Common myeloid progenitor, CD34-positive (primary cell): ENCODE data around the gene FAM72C. TPM values are rescaled to one million over a fixed set of nuclear protein-coding genes. Genes with fewer than 3 reads are reported as not detected.
"Not testable (repeated sequence)": the region's sequence is repeated elsewhere in the genome, so short reads cannot be mapped to it uniquely, and the experiment has no call there.

ENCODE experiments used
- CTCF ChIA-PET: fragments of 350-600 bp; sonication (Branson Sonifier 250); formaldehyde crosslinking; loops from one replicate; lab custom pipeline; 2021; ENCODE audit warnings: antibody characterized with exemption; lab: Charles Lee
- POLR2A ChIA-PET: fragments of 350-600 bp; sonication (Branson Sonifier 250); formaldehyde crosslinking; loops from one replicate; lab custom pipeline; 2021; ENCODE audit warnings: antibody characterized with exemption; lab: Charles Lee
- DNase-seq, 3 donors: peaks; one replicate each; pipeline versions ENCODE4 v3.0.0 to v3.0.0-alpha.2; 2013
- H3K27ac ChIP-seq, 2 experiments: 1 replicate in 1 of 2; 2 replicates in 1 of 2; pipeline ENCODE4 v1.7.0; 2013; ENCODE audit warnings: inconsistent platforms in 2 of 2, low read length in 2 of 2, mild to moderate bottlenecking in 2 of 2, low read depth in 1 of 2, moderate library complexity in 1 of 2; ENCODE audit not compliant: severe bottlenecking in 2 of 2, insufficient read depth in 1 of 2, poor library complexity in 1 of 2
- H3K27me3 ChIP-seq, 5 experiments: replicated peaks in 2 of 5; 1 replicate in 3 of 5; 2 replicates in 2 of 5; pipeline versions ENCODE4 v1.6.1 to v1.7.0; 2013; ENCODE audit warnings: low read length in 4 of 5, mild to moderate bottlenecking in 2 of 5, moderate library complexity in 2 of 5, inconsistent platforms in 1 of 5; ENCODE audit not compliant: insufficient read depth in 5 of 5, control insufficient read depth in 4 of 5
- H3K36me3 ChIP-seq, 4 experiments: 1 replicate in 2 of 4; 2 replicates in 2 of 4; pipeline versions ENCODE4 v1.6.1 to v1.7.0; 2013; ENCODE audit warnings: low read length in 3 of 4, control low read depth in 1 of 4, mild to moderate bottlenecking in 1 of 4; ENCODE audit not compliant: control insufficient read depth in 4 of 4, insufficient read depth in 4 of 4
- H3K4me1 ChIP-seq, 4 experiments: 1 replicate in 3 of 4; 2 replicates in 1 of 4; pipeline versions ENCODE4 v1.6.1 to v1.7.1; 2013; ENCODE audit warnings: low read length in 3 of 4, mild to moderate bottlenecking in 3 of 4, control low read depth in 1 of 4, inconsistent platforms in 1 of 4, moderate library complexity in 1 of 4; ENCODE audit not compliant: control insufficient read depth in 4 of 4, insufficient read depth in 4 of 4; ENCODE audit errors: control extremely low read depth in 1 of 4
- H3K4me3 ChIP-seq, 7 experiments: 1 replicate in 4 of 7; 2 replicates in 3 of 7; pipeline versions ENCODE4 v1.5.1 to v1.7.0; 2013; ENCODE audit warnings: mild to moderate bottlenecking in 7 of 7, low read length in 6 of 7, moderate library complexity in 6 of 7, inconsistent platforms in 2 of 7, low read depth in 2 of 7, control low read depth in 1 of 7; ENCODE audit not compliant: insufficient read depth in 4 of 7, control insufficient read depth in 1 of 7; ENCODE audit errors: extremely low read depth in 1 of 7
- H3K9me3 ChIP-seq, 5 experiments: 1 replicate in 4 of 5; 2 replicates in 1 of 5; pipeline versions ENCODE4 v1.6.1 to v1.7.1; 2013; ENCODE audit warnings: low read length in 4 of 5, mild to moderate bottlenecking in 2 of 5, inconsistent platforms in 1 of 5, low read depth in 1 of 5, moderate library complexity in 1 of 5; ENCODE audit not compliant: control insufficient read depth in 4 of 5, insufficient read depth in 2 of 5; ENCODE audit errors: control extremely low read depth in 1 of 5
- whole genome bisulfite sequencing: methylation state at CpG from one replicate; pipeline ENCODE4 v1.1.5; 2013; ENCODE audit not compliant: insufficient coverage; 5-methylcytosine and 5-hydroxymethylcytosine counted together
- polyA plus RNA-seq: library from polyadenylated mRNA; unstranded; fragments of 120-200 nt; gene quantifications from one replicate; pipeline ENCODE4 v1.2.1, GENCODE V29; 2013

Gene FAM72C
- polyA plus RNA-seq = 0.09 TPM

- H3K4me1 ChIP-seq, H3K4me3 ChIP-seq, H3K9me3 ChIP-seq, DNase-seq, POLR2A ChIA-PET, H3K27me3 ChIP-seq, CTCF ChIA-PET, H3K27ac ChIP-seq, H3K36me3 ChIP-seq: not testable (repeated sequence)
- no CpG with 5 or more reads among the region's 48 CpGs for WGBS
Measured at GRCh38 chr1:143971924-143972700, at the start of gene FAM72C. Gene FAM72C, minus strand, starts transcription at chr1:143971986. Its CDS starts 845 bp downstream, at chr1:143971141.

- H3K4me1 ChIP-seq, POLR2A ChIA-PET, CTCF ChIA-PET, H3K36me3 ChIP-seq, H3K4me3 ChIP-seq, H3K27ac ChIP-seq, H3K9me3 ChIP-seq, DNase-seq, H3K27me3 ChIP-seq: not testable (repeated sequence)
- WGBS = no CpG with 5 or more reads among the region's 3 CpGs
Measured at GRCh38 chr1:144020001-144020738, 48.4 kb upstream of the FAM72C start.

- DNase-seq, H3K36me3 ChIP-seq, H3K9me3 ChIP-seq, H3K4me3 ChIP-seq, CTCF ChIA-PET, POLR2A ChIA-PET, H3K27me3 ChIP-seq, H3K4me1 ChIP-seq, H3K27ac ChIP-seq: not testable (repeated sequence)
- WGBS = no CpG with 5 or more reads among the region's 2 CpGs
Measured at GRCh38 chr1:144019101-144019500, 47.3 kb upstream of the FAM72C start.

GRCh38 chr1:144015180-144015966 lies 43.6 kb upstream of the FAM72C start:
- POLR2A ChIA-PET, CTCF ChIA-PET, H3K9me3 ChIP-seq, H3K4me1 ChIP-seq, H3K36me3 ChIP-seq, H3K4me3 ChIP-seq, H3K27me3 ChIP-seq, H3K27ac ChIP-seq, DNase-seq: not testable (repeated sequence)
- WGBS = no CpG with 5 or more reads among the region's 8 CpGs

- H3K36me3 ChIP-seq, DNase-seq, H3K4me3 ChIP-seq, POLR2A ChIA-PET, CTCF ChIA-PET, H3K27me3 ChIP-seq, H3K9me3 ChIP-seq, H3K4me1 ChIP-seq, H3K27ac ChIP-seq: not testable (repeated sequence)
- WGBS = no CpG with 5 or more reads among the region's 3 CpGs
Measured at GRCh38 chr1:144014528-144014927, 42.7 kb upstream of the FAM72C start.

- WGBS = no CpG with 5 or more reads among the region's 4 CpGs
- H3K4me1 ChIP-seq, H3K4me3 ChIP-seq, H3K27ac ChIP-seq, DNase-seq, POLR2A ChIA-PET, H3K27me3 ChIP-seq, H3K36me3 ChIP-seq, H3K9me3 ChIP-seq, CTCF ChIA-PET: not testable (repeated sequence)
Measured at GRCh38 chr1:144014121-144014520, 42.3 kb upstream of the FAM72C start.
